HepG2 (cell line): ENCODE measurements around the gene HOMEZ. TPM values are rescaled to one million over a fixed set of nuclear protein-coding genes. Genes with fewer than 3 reads are reported as not detected.
A peak's percentile ranks its signal among the peaks of the same experiment; 100 is the strongest.

Source experiments
- FOXA1 ChIP-seq, 2 experiments: fragments of 450-650 bp in 1 of 2; sonication (generic) in 1 of 2; formaldehyde crosslinking in 1 of 2; IDR thresholded peaks; 2 replicates each; pipeline versions ENCODE4 v1.4.0 to v1.6.1; 2016 to 2020; ENCODE audit warnings: missing genetic modification reagents in 1 of 2
- GABPB1 ChIP-seq: IDR thresholded peaks from 2 replicates; pipeline ENCODE4 v1.6.1; 2016; ENCODE audit warnings: mild to moderate bottlenecking, missing genetic modification reagents, moderate library complexity, missing compliant biosample characterization
- GATAD2A ChIP-seq: IDR thresholded peaks from 2 replicates; pipeline ENCODE4 v1.6.1; 2016
- MAF1 ChIP-seq: sonication (generic); formaldehyde crosslinking; IDR thresholded peaks from 2 replicates; pipeline ENCODE4 v1.5.0; 2020; ENCODE audit warnings: missing genetic modification reagents, borderline replicate concordance
- MAFK ChIP-seq, 2 experiments: IDR thresholded peaks in 1 of 2; conservative IDR thresholded peaks in 1 of 2; 2 replicates each; pipeline ENCODE4 v1.6.1; 2011; ENCODE audit warnings: improper control_type of control experiment in 2 of 2, low read length in 2 of 2
- NFIB ChIP-seq: sonication (generic); formaldehyde crosslinking; IDR thresholded peaks from 2 replicates; pipeline ENCODE4 v1.9.0; 2021; ENCODE audit warnings: missing genetic modification reagents, mild to moderate bottlenecking, borderline replicate concordance
- PCBP2 ChIP-seq: fragments of 200-400 bp; formaldehyde crosslinking; optimal IDR thresholded peaks from 2 replicates; pipeline ENCODE3; 2018; ENCODE audit warnings: low read length, low read depth; ENCODE audit not compliant: poor library complexity, severe bottlenecking
- POLR2G ChIP-seq: fragments of 200-400 bp; formaldehyde crosslinking; IDR thresholded peaks from 2 replicates; pipeline ENCODE4 v1.6.1; 2018; ENCODE audit warnings: mild to moderate bottlenecking, low read depth, low read length, moderate library complexity
- RFX3 ChIP-seq: IDR thresholded peaks from 2 replicates; pipeline ENCODE4 v1.6.1; 2016; ENCODE audit warnings: missing biosample characterization, missing genetic modification reagents
- RXRB ChIP-seq: IDR thresholded peaks from 2 replicates; pipeline ENCODE4 v1.6.1; 2016; ENCODE audit warnings: borderline replicate concordance, missing genetic modification reagents, missing compliant biosample characterization
- TEAD2 ChIP-seq: sonication (generic); formaldehyde crosslinking; IDR thresholded peaks from 2 replicates; pipeline ENCODE4 v1.9.0; 2021; ENCODE audit warnings: missing genetic modification reagents
- ZFY ChIP-seq: sonication (generic); formaldehyde crosslinking; IDR thresholded peaks from 2 replicates; pipeline ENCODE4 v1.4.0; 2020; ENCODE audit warnings: missing genetic modification reagents
- ZKSCAN1 ChIP-seq: fragments of 150-350 bp; IDR thresholded peaks from 2 replicates; pipeline ENCODE4 v1.6.1; 2014; ENCODE audit warnings: low read length
- ZMAT3 ChIP-seq: sonication (generic); formaldehyde crosslinking; conservative IDR thresholded peaks from 2 replicates; pipeline ENCODE4 v1.7.0; 2021; ENCODE audit warnings: missing genetic modification reagents
- ZNF18 ChIP-seq: sonication (generic); formaldehyde crosslinking; IDR thresholded peaks from 2 replicates; pipeline ENCODE4 v1.8.0; 2022; ENCODE audit warnings: mild to moderate bottlenecking, missing genetic modification reagents; ENCODE audit not compliant: insufficient replicate concordance
- ZNF713 ChIP-seq: sonication (generic); formaldehyde crosslinking; IDR thresholded peaks from 2 replicates; pipeline ENCODE4 v1.4.0; 2020; ENCODE audit warnings: mild to moderate bottlenecking, missing genetic modification reagents
- ZNF773 ChIP-seq: sonication (generic); formaldehyde crosslinking; IDR thresholded peaks from 2 replicates; pipeline ENCODE4 v1.4.0; 2020; ENCODE audit warnings: missing genetic modification reagents, borderline replicate concordance
- polyA plus RNA-seq, 8 experiments: library from polyadenylated mRNA; depleted of rRNA in 3 of 8; stranded (reverse) in 7 of 8; unstranded in 1 of 8; fragments of >200 nt; fragmentation: Illumina TruSeq in 4 of 8; extraction: Trizol in 4 of 8; gene quantifications; 2 replicates each; pipeline versions ENCODE4 v1.2.1 to v1.2.3, GENCODE V29; 2011 to 2016; ENCODE audit warnings: low read depth in 4 of 8, missing spikeins in 1 of 8, mixed read lengths in 1 of 8; ENCODE audit not compliant: insufficient read depth in 1 of 8
- total RNA-seq, 5 experiments: library from RNA; depleted of rRNA; stranded (reverse); fragments of >200 nt; fragmentation: Illumina TruSeq; extraction: Trizol; gene quantifications; 2 replicates each; pipeline ENCODE4 v1.2.3, GENCODE V29; 2016; ENCODE audit warnings: low read depth in 1 of 5
- TF ChIP-seq, protein P1 (sequence below): sonication (generic); formaldehyde crosslinking; IDR thresholded peaks from 2 replicates; pipeline ENCODE4 v1.9.0; 2021; ENCODE audit warnings: mild to moderate bottlenecking, missing genetic modification reagents

HOMEZ gene
- total and polyA plus RNA-seq, 2 of the 13 experiments (the other 11 are each of a cell fraction or from before 2014, with no cell fraction given), result 14.5 to 31.8 TPM

DNA sequence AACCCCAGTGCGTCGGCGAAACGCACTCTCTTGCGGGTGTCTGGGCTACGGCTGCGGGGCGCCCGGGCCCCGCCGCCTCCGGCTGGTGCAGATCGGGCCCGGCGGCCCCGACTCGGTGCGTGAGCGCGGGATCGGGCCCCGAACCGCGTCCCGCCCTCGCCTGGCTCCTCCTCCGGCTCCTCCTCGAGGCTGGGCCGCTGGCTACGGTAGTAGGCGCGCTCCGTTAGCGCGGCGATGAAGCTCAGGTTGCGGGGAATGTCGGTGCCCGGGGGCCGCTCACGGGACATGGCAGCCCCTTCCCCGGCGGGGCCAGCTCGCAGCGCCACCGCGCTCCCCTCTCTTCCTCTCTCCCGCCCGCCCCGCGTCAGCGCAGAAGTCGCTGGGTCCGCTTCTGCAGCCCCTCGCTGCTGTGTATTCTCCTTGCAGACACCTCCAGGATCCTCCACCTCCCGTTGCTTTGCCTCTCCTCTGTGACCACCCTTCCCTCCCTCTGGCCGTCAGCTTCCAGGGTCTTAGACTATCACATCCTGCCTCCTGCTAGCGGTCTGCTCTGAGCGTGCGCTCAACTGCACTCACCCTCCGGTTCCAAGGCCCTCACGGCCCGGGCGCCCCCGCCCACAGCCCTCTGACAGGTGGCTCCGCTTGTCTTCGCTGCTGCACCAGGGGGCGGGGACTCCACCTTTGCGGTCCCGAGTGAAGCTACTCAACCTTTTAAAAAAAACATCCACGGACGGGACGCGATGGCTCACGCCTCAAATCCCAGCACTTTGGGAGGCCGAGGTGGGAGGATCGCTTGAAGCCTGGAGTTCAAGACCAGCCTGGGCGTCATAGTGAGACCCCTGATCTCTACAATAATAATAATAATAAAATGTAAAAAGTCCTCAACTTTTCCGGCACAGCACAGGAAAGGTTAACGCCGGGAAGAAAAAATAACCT is 16.6 kb upstream of the HOMEZ start, which contains the start of gene PPP1R3E (continued):
- peak; percentile 21 for TF ChIP-seq PCBP2
- TF ChIP-seq ZNF18 (CRISPR knock-in tag), result peak; percentile 48
- TF ChIP-seq GABPB1 (CRISPR knock-in tag), result peak; percentile 58
- TF ChIP-seq RXRB (CRISPR knock-in tag), result peak; percentile 74
- no peak for TF ChIP-seq ZNF713 (CRISPR knock-in tag)
- no peak for TF ChIP-seq MAFK (conservative IDR thresholded peaks at IDR 0.05 in 1 of 2, IDR thresholded peaks at IDR 0.05 in 1 of 2; ENCODE audit: low read length in 2 of 2)
- TF ChIP-seq ZFY, result peak; percentile 64
- TF ChIP-seq ZNF773 (CRISPR knock-in tag), result peak; percentile 73; the same call in 1 of the 2 replicates
- TF ChIP-seq NFIB (CRISPR knock-in tag), result 0 out of 2 replicates have a peak, but pooled peaks have one; percentile 87
- no peak; the same call in 1 of the 2 replicates for TF ChIP-seq RFX3 (CRISPR knock-in tag)
- TF ChIP-seq GATAD2A (CRISPR knock-in tag), result peak; percentile 78
- TF ChIP-seq FOXA1 (IDR thresholded peaks at IDR 0.05), result no peak
- no peak for TF ChIP-seq FOXA1 (CRISPR knock-in tag; IDR thresholded peaks at IDR 0.05)
- TF ChIP-seq ZMAT3 (CRISPR knock-in tag), result no peak
- TF ChIP-seq POLR2G, result peak; percentile 71
- no peak; the same call in none of the 2 replicates for TF ChIP-seq MAF1
- peak; percentile 31; the same call in 1 of the 2 replicates for TF ChIP-seq TEAD2 (CRISPR knock-in tag)
- TF ChIP-seq ZKSCAN1, result no peak; the same call in 1 of the 2 replicates
- TF ChIP-seq, protein P1, sequence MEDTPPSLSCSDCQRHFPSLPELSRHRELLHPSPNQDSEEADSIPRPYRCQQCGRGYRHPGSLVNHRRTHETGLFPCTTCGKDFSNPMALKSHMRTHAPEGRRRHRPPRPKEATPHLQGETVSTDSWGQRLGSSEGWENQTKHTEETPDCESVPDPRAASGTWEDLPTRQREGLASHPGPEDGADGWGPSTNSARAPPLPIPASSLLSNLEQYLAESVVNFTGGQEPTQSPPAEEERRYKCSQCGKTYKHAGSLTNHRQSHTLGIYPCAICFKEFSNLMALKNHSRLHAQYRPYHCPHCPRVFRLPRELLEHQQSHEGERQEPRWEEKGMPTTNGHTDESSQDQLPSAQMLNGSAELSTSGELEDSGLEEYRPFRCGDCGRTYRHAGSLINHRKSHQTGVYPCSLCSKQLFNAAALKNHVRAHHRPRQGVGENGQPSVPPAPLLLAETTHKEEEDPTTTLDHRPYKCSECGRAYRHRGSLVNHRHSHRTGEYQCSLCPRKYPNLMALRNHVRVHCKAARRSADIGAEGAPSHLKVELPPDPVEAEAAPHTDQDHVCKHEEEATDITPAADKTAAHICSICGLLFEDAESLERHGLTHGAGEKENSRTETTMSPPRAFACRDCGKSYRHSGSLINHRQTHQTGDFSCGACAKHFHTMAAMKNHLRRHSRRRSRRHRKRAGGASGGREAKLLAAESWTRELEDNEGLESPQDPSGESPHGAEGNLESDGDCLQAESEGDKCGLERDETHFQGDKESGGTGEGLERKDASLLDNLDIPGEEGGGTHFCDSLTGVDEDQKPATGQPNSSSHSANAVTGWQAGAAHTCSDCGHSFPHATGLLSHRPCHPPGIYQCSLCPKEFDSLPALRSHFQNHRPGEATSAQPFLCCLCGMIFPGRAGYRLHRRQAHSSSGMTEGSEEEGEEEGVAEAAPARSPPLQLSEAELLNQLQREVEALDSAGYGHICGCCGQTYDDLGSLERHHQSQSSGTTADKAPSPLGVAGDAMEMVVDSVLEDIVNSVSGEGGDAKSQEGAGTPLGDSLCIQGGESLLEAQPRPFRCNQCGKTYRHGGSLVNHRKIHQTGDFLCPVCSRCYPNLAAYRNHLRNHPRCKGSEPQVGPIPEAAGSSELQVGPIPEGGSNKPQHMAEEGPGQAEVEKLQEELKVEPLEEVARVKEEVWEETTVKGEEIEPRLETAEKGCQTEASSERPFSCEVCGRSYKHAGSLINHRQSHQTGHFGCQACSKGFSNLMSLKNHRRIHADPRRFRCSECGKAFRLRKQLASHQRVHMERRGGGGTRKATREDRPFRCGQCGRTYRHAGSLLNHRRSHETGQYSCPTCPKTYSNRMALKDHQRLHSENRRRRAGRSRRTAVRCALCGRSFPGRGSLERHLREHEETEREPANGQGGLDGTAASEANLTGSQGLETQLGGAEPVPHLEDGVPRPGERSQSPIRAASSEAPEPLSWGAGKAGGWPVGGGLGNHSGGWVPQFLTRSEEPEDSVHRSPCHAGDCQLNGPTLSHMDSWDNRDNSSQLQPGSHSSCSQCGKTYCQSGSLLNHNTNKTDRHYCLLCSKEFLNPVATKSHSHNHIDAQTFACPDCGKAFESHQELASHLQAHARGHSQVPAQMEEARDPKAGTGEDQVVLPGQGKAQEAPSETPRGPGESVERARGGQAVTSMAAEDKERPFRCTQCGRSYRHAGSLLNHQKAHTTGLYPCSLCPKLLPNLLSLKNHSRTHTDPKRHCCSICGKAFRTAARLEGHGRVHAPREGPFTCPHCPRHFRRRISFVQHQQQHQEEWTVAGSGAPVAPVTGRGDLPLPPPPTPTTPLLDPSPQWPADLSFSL (CRISPR knock-in tag), result no peak; the same call in none of the 2 replicates
